ENCODE measurements around the gene ZFYVE1. TPM values are rescaled to one million over a fixed set of nuclear protein-coding genes. Genes with fewer than 3 reads are reported as not detected.

The ZFYVE1 gene
- total RNA-seq, 1 experiment from 2014 or later, result 13.0 TPM

DNA sequence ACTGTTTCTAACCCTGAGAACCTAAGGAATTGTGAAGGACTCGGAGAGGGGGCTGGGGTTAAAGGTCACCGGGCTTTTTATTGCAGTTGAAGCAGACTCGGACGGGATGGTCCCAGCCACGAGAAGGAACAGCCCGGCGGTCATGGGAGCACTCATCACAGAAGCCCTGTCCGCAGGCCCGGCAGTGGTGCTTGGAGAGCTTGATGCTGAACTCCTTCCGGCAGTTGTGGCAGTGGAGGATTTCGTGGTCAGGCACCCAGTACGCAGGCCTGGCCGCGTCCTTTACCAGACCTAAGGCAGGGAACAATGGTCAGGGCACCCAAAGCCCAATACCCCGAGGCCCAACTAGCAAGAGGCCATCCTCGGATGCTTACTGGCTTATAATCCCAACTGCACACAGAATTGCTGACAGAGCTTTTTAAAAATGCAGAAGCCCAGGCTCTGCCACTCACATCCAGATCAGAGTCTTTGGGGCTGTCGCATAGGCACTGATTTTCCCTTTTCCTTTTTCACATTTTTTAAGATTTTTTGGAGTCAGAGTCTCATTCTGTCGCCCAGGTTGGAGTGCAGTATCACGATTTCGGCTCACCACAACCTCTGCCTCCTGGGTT lies 56.0 kb downstream of the ZFYVE1 start:
- Histone ChIP-seq H3K4me1 (ENCODE audit: insufficient read depth, low read length) (no peaks in the 10 kb centered on the region), H3K9ac (ENCODE audit: low read length) (no peak overlapping the region), H3F3A (ENCODE audit: low read length, unreplicated experiment) (no peaks in the 10 kb centered on the region), H3K27ac (ENCODE audit: low read length) (no peak overlapping the region), H4K20me1 (ENCODE audit: low read length) (no peaks in the 10 kb centered on the region), H2AFZ (ENCODE audit: low read length) (no peak overlapping the region), H3K4me2 (ENCODE audit: low read length) (no peak overlapping the region), H3K36me3 (ENCODE audit: low read depth, low read length) (peaks cover 15% of the 10 kb centered on the region), H3K9me2 (replicated peaks; ENCODE audit: low read length) (no peaks in the 10 kb centered on the region), H3K9me3 (ENCODE audit: low read length) (no peaks in the 10 kb centered on the region), H3K27me3 (ENCODE audit: low read length) (no peaks in the 10 kb centered on the region), H3K79me2 (ENCODE audit: low read length) (no peaks in the 10 kb centered on the region), H3K4me3 (ENCODE audit: low read length) (no peak overlapping the region)
- no TSS peak for BruUV-seq (replicated peaks)
- ATAC-seq, result no peak
- DNase-seq, result no peak
- intact Hi-C loops (cut with micrococcal nuclease), result no loop called here
- ChIA-PET CTCF (no interaction called here), POLR2A (ENCODE audit: unreplicated experiment) (no interaction called here)
- TF ChIP-seq EZH2phosphoT487 (IDR thresholded peaks at IDR 0.05; ENCODE audit: borderline replicate concordance, low read length), result no peak
- no peak for TF ChIP-seq EZH2 (IDR thresholded peaks at IDR 0.05; ENCODE audit: low read length, unreplicated experiment)
- TF ChIP-seq, protein P1, sequence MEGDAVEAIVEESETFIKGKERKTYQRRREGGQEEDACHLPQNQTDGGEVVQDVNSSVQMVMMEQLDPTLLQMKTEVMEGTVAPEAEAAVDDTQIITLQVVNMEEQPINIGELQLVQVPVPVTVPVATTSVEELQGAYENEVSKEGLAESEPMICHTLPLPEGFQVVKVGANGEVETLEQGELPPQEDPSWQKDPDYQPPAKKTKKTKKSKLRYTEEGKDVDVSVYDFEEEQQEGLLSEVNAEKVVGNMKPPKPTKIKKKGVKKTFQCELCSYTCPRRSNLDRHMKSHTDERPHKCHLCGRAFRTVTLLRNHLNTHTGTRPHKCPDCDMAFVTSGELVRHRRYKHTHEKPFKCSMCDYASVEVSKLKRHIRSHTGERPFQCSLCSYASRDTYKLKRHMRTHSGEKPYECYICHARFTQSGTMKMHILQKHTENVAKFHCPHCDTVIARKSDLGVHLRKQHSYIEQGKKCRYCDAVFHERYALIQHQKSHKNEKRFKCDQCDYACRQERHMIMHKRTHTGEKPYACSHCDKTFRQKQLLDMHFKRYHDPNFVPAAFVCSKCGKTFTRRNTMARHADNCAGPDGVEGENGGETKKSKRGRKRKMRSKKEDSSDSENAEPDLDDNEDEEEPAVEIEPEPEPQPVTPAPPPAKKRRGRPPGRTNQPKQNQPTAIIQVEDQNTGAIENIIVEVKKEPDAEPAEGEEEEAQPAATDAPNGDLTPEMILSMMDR (conservative IDR thresholded peaks at IDR 0.05; ENCODE audit: low read depth, low read length), result no peak

DNA sequence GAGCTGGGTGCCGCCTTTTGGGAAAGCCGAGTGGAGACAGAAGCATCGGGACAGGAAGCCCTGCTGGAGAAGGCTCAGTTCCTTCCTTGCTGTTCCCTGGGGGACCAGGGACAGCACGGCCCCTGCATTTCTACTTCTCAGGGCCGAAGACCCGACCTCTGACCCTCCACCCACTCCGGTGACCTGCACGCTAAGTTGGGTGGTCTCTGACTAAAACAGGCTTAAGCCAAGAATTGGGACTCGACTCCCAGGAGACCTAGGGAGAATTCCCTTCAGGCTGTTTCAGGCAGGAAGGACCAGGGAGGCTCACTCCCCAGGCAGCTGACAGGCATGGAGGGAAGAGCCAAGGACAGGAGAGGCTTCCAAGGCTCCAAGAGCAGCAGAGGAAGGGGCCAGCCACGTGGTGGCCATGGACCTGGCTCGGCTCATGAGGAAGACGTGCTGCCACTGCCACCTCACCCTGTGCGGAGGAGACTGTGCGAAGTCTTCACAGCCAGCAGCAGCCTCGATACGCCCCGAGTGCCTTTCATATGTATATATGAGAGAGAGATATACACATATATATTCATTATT lies 56.8 kb downstream of the ZFYVE1 start:
- ChIA-PET CTCF (no interaction called here), POLR2A (ENCODE audit: unreplicated experiment) (no interaction called here)
- TF ChIP-seq, protein P1 (conservative IDR thresholded peaks at IDR 0.05; ENCODE audit: low read depth, low read length), result no peak
- TF ChIP-seq EZH2 (IDR thresholded peaks at IDR 0.05; ENCODE audit: low read length, unreplicated experiment), result no peak
- TF ChIP-seq EZH2phosphoT487 (IDR thresholded peaks at IDR 0.05; ENCODE audit: borderline replicate concordance, low read length), result no peak
- BruUV-seq (replicated peaks), result no TSS peak
- Histone ChIP-seq H2AFZ (ENCODE audit: low read length) (no peak overlapping the region), H3F3A (ENCODE audit: low read length, unreplicated experiment) (no peaks in the 10 kb centered on the region), H3K27me3 (ENCODE audit: low read length) (no peaks in the 10 kb centered on the region), H3K36me3 (ENCODE audit: low read depth, low read length) (peaks cover 15% of the 10 kb centered on the region), H3K4me2 (ENCODE audit: low read length) (no peak overlapping the region), H3K79me2 (ENCODE audit: low read length) (no peaks in the 10 kb centered on the region), H4K20me1 (ENCODE audit: low read length) (no peaks in the 10 kb centered on the region), H3K9me2 (replicated peaks; ENCODE audit: low read length) (no peaks in the 10 kb centered on the region), H3K9me3 (ENCODE audit: low read length) (no peaks in the 10 kb centered on the region), H3K4me1 (ENCODE audit: insufficient read depth, low read length) (peaks cover 2% of the 10 kb centered on the region; the same call in 1 of the 2 replicates), H3K9ac (ENCODE audit: low read length) (no peak overlapping the region), H3K4me3 (ENCODE audit: low read length) (no peak overlapping the region), H3K27ac (ENCODE audit: low read length) (no peak overlapping the region)
- intact Hi-C loops (cut with micrococcal nuclease), result no loop called here
- ATAC-seq (no peak; the same call in 1 of the 2 replicates), DNase-seq (no peak)

DNA sequence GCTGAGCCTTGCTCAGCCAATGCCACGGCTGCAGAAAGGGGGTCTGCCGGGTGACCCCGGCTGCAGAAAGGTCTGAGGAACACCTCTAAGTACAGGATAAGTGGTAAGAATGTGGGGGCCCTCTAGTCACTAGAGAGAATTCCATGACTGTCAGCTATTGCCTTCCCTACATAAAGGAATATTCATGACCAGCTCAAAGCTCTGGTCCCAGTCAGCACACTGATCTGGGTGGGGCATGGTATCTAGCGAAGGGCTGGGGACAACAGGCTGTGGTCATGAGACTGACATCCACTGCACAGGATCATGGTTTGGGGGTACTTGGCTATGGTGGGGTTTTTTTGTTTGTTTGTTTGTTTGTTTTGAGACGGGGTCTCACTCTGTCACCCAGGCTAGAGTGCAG lies 58.6 kb downstream of the ZFYVE1 start:
- H3K4me3 ChIP-seq (ENCODE audit: low read length), result no peak overlapping the region
- no peak overlapping the region for H3K4me2 ChIP-seq (ENCODE audit: low read length)
- H4K20me1 ChIP-seq (ENCODE audit: low read length), result no peaks in the 10 kb centered on the region
- H3K27ac ChIP-seq (ENCODE audit: low read length), result no peak overlapping the region
- H3K9me2 ChIP-seq (replicated peaks; ENCODE audit: low read length), result no peaks in the 10 kb centered on the region
- no peaks in the 10 kb centered on the region for H3K27me3 ChIP-seq (ENCODE audit: low read length)
- no TSS peak for BruUV-seq (replicated peaks)
- ATAC-seq (no peak), DNase-seq (no peak)
- TF ChIP-seq, protein P1 (conservative IDR thresholded peaks at IDR 0.05; ENCODE audit: low read depth, low read length), result no peak
- TF ChIP-seq EZH2phosphoT487 (IDR thresholded peaks at IDR 0.05; ENCODE audit: borderline replicate concordance, low read length) (no peak), EZH2 (IDR thresholded peaks at IDR 0.05; ENCODE audit: low read length, unreplicated experiment) (no peak)
- H3K4me1 ChIP-seq (ENCODE audit: insufficient read depth, low read length), result peaks cover 5% of the 10 kb centered on the region; the same call in 1 of the 2 replicates
- H2AFZ ChIP-seq (ENCODE audit: low read length), result no peak overlapping the region
- ChIA-PET CTCF (no interaction called here), POLR2A (ENCODE audit: unreplicated experiment) (interaction anchor here (0.5 kb wide), 1 partner anchor 20 kb away, joined by 3 read pairs; no protein-coding TSS in a partner anchor)
- H3F3A ChIP-seq (ENCODE audit: low read length, unreplicated experiment), result no peaks in the 10 kb centered on the region
- H3K79me2 ChIP-seq (ENCODE audit: low read length), result no peaks in the 10 kb centered on the region
- intact Hi-C loops (cut with micrococcal nuclease), result no loop called here
- H3K36me3 ChIP-seq (ENCODE audit: low read depth, low read length), result peaks cover 5% of the 10 kb centered on the region; the same call in 1 of the 2 replicates
- H3K9me3 ChIP-seq (ENCODE audit: low read length), result no peaks in the 10 kb centered on the region
- no peak overlapping the region for H3K9ac ChIP-seq (ENCODE audit: low read length)
